Erythroblast (primary cell): ENCODE results near the gene TC2N.

Experiments used
- GATA1 ChIP-seq: IDR thresholded peaks from 2 replicates; pipeline ENCODE4 v1.6.1; 2011; ENCODE audit warnings: low read depth, mild to moderate bottlenecking, control low read depth, low read length, moderate library complexity
- POLR2A ChIP-seq: IDR thresholded peaks from 2 replicates; pipeline ENCODE4 v1.6.1; 2011; ENCODE audit warnings: mild to moderate bottlenecking, low read length

GRCh38 chr14:91870001-91870400, 2.7 kb upstream of the TC2N start:
- TF ChIP-seq POLR2A (no peak), GATA1 (no peak)
